ENCODE data around the gene RMRP. TPM values are rescaled to one million over a fixed set of nuclear protein-coding genes. Genes with fewer than 3 reads are reported as not detected.

Gene RMRP
- total and polyA plus RNA-seq, 10 of the 15 experiments (the other 5 are each of a cell fraction or from before 2014, with no cell fraction given), result 12.0 to 42,450 (median 6,418) TPM; not detected in 4

DNA sequence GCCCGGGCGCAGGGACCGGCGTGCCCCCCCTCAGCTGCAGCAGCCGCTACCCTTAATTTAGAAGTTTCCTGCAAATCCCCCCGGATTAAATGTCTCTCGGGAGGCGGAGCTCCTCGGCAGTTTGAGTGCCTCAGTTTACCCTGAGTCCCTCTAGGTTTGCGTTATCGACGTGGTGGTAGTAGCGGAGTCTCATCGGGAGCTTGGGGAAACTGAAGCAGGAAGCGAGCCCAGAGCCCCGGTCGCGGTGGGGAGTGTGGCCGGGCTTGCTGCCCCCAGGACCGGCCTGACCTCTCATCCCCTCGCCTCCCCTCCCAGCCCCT is 32.4 kb upstream of the RMRP start (continued):
- TF ChIP-seq, protein P1, sequence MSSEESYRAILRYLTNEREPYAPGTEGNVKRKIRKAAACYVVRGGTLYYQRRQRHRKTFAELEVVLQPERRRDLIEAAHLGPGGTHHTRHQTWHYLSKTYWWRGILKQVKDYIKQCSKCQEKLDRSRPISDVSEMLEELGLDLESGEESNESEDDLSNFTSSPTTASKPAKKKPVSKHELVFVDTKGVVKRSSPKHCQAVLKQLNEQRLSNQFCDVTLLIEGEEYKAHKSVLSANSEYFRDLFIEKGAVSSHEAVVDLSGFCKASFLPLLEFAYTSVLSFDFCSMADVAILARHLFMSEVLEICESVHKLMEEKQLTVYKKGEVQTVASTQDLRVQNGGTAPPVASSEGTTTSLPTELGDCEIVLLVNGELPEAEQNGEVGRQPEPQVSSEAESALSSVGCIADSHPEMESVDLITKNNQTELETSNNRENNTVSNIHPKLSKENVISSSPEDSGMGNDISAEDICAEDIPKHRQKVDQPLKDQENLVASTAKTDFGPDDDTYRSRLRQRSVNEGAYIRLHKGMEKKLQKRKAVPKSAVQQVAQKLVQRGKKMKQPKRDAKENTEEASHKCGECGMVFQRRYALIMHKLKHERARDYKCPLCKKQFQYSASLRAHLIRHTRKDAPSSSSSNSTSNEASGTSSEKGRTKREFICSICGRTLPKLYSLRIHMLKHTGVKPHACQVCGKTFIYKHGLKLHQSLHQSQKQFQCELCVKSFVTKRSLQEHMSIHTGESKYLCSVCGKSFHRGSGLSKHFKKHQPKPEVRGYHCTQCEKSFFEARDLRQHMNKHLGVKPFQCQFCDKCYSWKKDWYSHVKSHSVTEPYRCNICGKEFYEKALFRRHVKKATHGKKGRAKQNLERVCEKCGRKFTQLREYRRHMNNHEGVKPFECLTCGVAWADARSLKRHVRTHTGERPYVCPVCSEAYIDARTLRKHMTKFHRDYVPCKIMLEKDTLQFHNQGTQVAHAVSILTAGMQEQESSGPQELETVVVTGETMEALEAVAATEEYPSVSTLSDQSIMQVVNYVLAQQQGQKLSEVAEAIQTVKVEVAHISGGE (CRISPR knock-in tag; IDR thresholded peaks at IDR 0.05), result no peak
- TF ChIP-seq USF1 (IDR thresholded peaks at IDR 0.05; ENCODE audit: borderline replicate concordance, extremely low read length, insufficient read depth, low read depth, low read length), result no peak

- no peaks in the 10 kb centered on the region for H3K36me3 ChIP-seq (ENCODE audit: control insufficient read depth in 2 of 2, insufficient read depth in 2 of 2, low read length in 1 of 2)
- in situ Hi-C loops (cut with MboI), result no loop called here
- no peak within 1 kb of the TSS for H3K27ac ChIP-seq (ENCODE audit: control insufficient read depth, insufficient read depth)
- ChIA-PET SMC1A (ENCODE audit: uncharacterized antibody, unreplicated experiment) (interaction anchor here (1.4 kb wide), 1 partner anchor 38 kb away, joined by 4 read pairs; no protein-coding TSS in a partner anchor), CTCF (interaction anchor here (0.9 to 15.2 kb wide), 6 partner anchors 28 to 86 kb away, joined by 3 to 227 read pairs (median 5); partner anchors contain the start of genes ARHGEF39, CCDC107 and RMRP), RAD21 (ENCODE audit: unreplicated experiment) (interaction anchor here (1.5 to 2.0 kb wide), 2 partner anchors 25 to 42 kb away, joined by 5 to 7 read pairs; no protein-coding TSS in a partner anchor), POLR2A (interaction anchor here (0.6 to 2.7 kb wide), 7 partner anchors 18 to 73 kb away, joined by 3 to 13 read pairs (median 4); no protein-coding TSS in a partner anchor)
- H3K9me3 ChIP-seq (replicated peaks; ENCODE audit: control insufficient read depth, insufficient read depth, low read length), result no peaks in the 10 kb centered on the region
- peak within 1 kb of the TSS; percentile 53 for H3K9ac ChIP-seq (ENCODE audit: control insufficient read depth, insufficient read depth, low read length)
- H3K4me1 ChIP-seq (ENCODE audit: control insufficient read depth, insufficient read depth, low read length), result peaks cover 3% of the 10 kb centered on the region; the same call in 1 of the 2 replicates
- H3K4me2 ChIP-seq (ENCODE audit: control insufficient read depth, insufficient read depth), result peak within 1 kb of the TSS; percentile 90
- ATAC-seq (peak; percentile 30), DNase-seq (ENCODE audit: low read depth, low spot score) (no peak), FAIRE-seq (no peak)
- H3K79me2 ChIP-seq (ENCODE audit: control insufficient read depth, insufficient read depth, low read length), result no peaks in the 10 kb centered on the region; the same call in 1 of the 2 replicates
- no TSS peak for BruUV-seq (replicated peaks)
- H4K20me1 ChIP-seq (ENCODE audit: control insufficient read depth, insufficient read depth), result no peaks in the 10 kb centered on the region
- intact Hi-C loops (cut with micrococcal nuclease; ENCODE audit: unreplicated experiment), result no loop called here
- H3K4me3 ChIP-seq, result peak within 1 kb of the TSS; percentile 87
- peak within 1 kb of the TSS; percentile 79 for H2AFZ ChIP-seq (ENCODE audit: control insufficient read depth, low read depth, low read length)
- 70% methylated on average over 33 of the region's 61 CpGs for WGBS (ENCODE audit: insufficient coverage, insufficient replicate concordance, low lambda C conversion rate, missing lambda C conversion rate)
- H3K27me3 ChIP-seq (replicated peaks in 1 of 2; ENCODE audit: control insufficient read depth in 2 of 2, insufficient read depth in 2 of 2, low read length in 1 of 2), result no peaks in the 10 kb centered on the region; a peak in 1 of 4 replicates
- TF ChIP-seq PKNOX1 (IDR thresholded peaks at IDR 0.05) (peak; percentile 89), MEF2B (IDR thresholded peaks at IDR 0.05; ENCODE audit: partially characterized antibody, poor library complexity, severe bottlenecking) (peak; percentile 48), JUND (IDR thresholded peaks at IDR 0.05; ENCODE audit: low read depth, low read length) (no peak), CHD2 (IDR thresholded peaks at IDR 0.05; ENCODE audit: borderline replicate concordance, low read depth, low read length) (no peak), ZNF207 (IDR thresholded peaks at IDR 0.05; ENCODE audit: borderline replicate concordance) (no peak), JUNB (IDR thresholded peaks at IDR 0.05) (no peak), ZSCAN29 (IDR thresholded peaks at IDR 0.05) (no peak), SMAD5 (IDR thresholded peaks at IDR 0.05; ENCODE audit: low read depth) (no peak), PBX3 (IDR thresholded peaks at IDR 0.05; ENCODE audit: insufficient replicate concordance, low read depth, low read length) (peak; percentile 68)
- TF ChIP-seq, protein P2, sequence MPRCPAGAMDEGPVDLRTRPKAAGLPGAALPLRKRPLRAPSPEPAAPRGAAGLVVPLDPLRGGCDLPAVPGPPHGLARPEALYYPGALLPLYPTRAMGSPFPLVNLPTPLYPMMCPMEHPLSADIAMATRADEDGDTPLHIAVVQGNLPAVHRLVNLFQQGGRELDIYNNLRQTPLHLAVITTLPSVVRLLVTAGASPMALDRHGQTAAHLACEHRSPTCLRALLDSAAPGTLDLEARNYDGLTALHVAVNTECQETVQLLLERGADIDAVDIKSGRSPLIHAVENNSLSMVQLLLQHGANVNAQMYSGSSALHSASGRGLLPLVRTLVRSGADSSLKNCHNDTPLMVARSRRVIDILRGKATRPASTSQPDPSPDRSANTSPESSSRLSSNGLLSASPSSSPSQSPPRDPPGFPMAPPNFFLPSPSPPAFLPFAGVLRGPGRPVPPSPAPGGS (IDR thresholded peaks at IDR 0.05; ENCODE audit: borderline replicate concordance, insufficient read depth, low read depth, low read length, poor library complexity, severe bottlenecking), result no peak
Observed at GRCh38 chr9:35689542-35690293, 31.9 kb upstream of the RMRP start, which contains the start of gene TPM2. Gene TPM2, minus strand, starts transcription at chr9:35689925. Its CDS starts 108 bp downstream, at chr9:35689817.
